PC-9 (cell line): ENCODE data around the gene KNG1. TPM values are rescaled to one million over a fixed set of nuclear protein-coding genes. Genes with fewer than 3 reads are reported as not detected.
A peak's percentile ranks its signal among the peaks of the same experiment; 100 is the strongest.

Experiments
- BruUV-seq: library from RNA; stranded (reverse); fragments of 400-500 nt; replicated peaks from 2 replicates; lab custom pipeline; 2021; lab: Mats Ljungman, UMichigan
- CTCF ChIA-PET: fragments of 300-600 bp; sonication (Branson Sonifier 250); formaldehyde crosslinking; loops from one replicate; lab custom pipeline; 2022; ENCODE audit warnings: antibody characterized with exemption; lab: Charles Lee
- POLR2A ChIA-PET: fragments of 300-600 bp; sonication (Branson Sonifier 250); formaldehyde crosslinking; loops from one replicate; lab custom pipeline; 2022; ENCODE audit warnings: antibody characterized with exemption; ENCODE audit not compliant: unreplicated experiment; lab: Charles Lee
- DNase-seq, 2 experiments: peaks; one replicate each; pipeline versions ENCODE4 v3.0.0 to v3.0.0-alpha.2; 2015 to 2022; ENCODE audit warnings: mixed read lengths in 1 of 2
- H2AFZ ChIP-seq: fragments of 200-600 bp; sonication (generic); 2 replicates; pipeline ENCODE4 v1.8.1; 2017; ENCODE audit warnings: antibody characterized with exemption
- H3F3A ChIP-seq: fragments of 200-600 bp; sonication (generic); 2 replicates; pipeline ENCODE4 v1.8.1; 2017; ENCODE audit warnings: antibody characterized with exemption, mild to moderate bottlenecking, low read depth; ENCODE audit not compliant: insufficient read depth
- H3K27ac ChIP-seq: fragments of 200-600 bp; sonication (generic); 2 replicates; pipeline ENCODE4 v1.6.1; 2016; ENCODE audit warnings: mixed run types
- H3K27me3 ChIP-seq: fragments of 200-600 bp; sonication (generic); 2 replicates; pipeline ENCODE4 v1.6.1; 2016; ENCODE audit warnings: low read depth, mixed run types; ENCODE audit not compliant: insufficient read depth
- H3K36me3 ChIP-seq: fragments of 200-600 bp; sonication (generic); 2 replicates; pipeline ENCODE4 v1.6.1; 2016; ENCODE audit warnings: low read depth, mixed run types
- H3K4me1 ChIP-seq: fragments of 200-600 bp; sonication (generic); replicated peaks from 2 replicates; pipeline ENCODE4 v1.6.1; 2016; ENCODE audit warnings: mixed run types; ENCODE audit not compliant: insufficient read depth
- H3K4me2 ChIP-seq: fragments of 200-600 bp; sonication (generic); 2 replicates; pipeline ENCODE4 v1.6.1; 2017; ENCODE audit warnings: mixed run types
- H3K4me3 ChIP-seq: fragments of 200-600 bp; sonication (generic); 2 replicates; pipeline ENCODE4 v1.6.1; 2016; ENCODE audit warnings: mixed run types
- H3K79me2 ChIP-seq: fragments of 200-600 bp; sonication (generic); 2 replicates; pipeline ENCODE4 v1.6.1; 2017; ENCODE audit warnings: low read depth, mixed run types
- H3K9me2 ChIP-seq: fragments of 200-600 bp; sonication (generic); 2 replicates; pipeline ENCODE4 v1.8.1; 2017; ENCODE audit warnings: mild to moderate bottlenecking; ENCODE audit not compliant: insufficient read depth
- H3K9me3 ChIP-seq: fragments of 200-600 bp; sonication (generic); 2 replicates; pipeline ENCODE4 v1.8.1; 2016; ENCODE audit warnings: low read depth; ENCODE audit not compliant: insufficient read depth
- H4K20me1 ChIP-seq: fragments of 200-600 bp; sonication (generic); 2 replicates; pipeline ENCODE4 v1.8.1; 2017; ENCODE audit not compliant: insufficient read depth
- CTCF ChIP-seq: fragments of 200-600 bp; sonication (generic); conservative IDR thresholded peaks from 2 replicates; pipeline ENCODE4 v1.6.1; 2017; ENCODE audit warnings: mixed run types, antibody characterized with exemption, mild to moderate bottlenecking, moderate library complexity
- EZH2 ChIP-seq: fragments of 200-600 bp; sonication (generic); IDR thresholded peaks from 2 replicates; pipeline ENCODE4 v1.8.0; 2017; ENCODE audit warnings: antibody characterized with exemption, low read depth
- intact Hi-C: fragments of 100-400 bp; cut with micrococcal nuclease; formaldehyde crosslinking; loops from one replicate; pipeline ENCODE4 v1.10.0; 2022; ENCODE audit not compliant: unreplicated experiment
- total RNA-seq: library from RNA; stranded (reverse); gene quantifications from 2 replicates; pipeline ENCODE4 v1.2.3, GENCODE V29; 2021

KNG1 gene
- total RNA-seq, 1 experiment from 2014 or later, result not detected

GRCh38 chr3:186670155-186670554 lies 47.0 kb upstream of the KNG1 start:
- no peaks in the 10 kb centered on the region; the same call in 1 of the 2 replicates for H3K9me2 ChIP-seq
- H2AFZ ChIP-seq, result peak overlapping the region; percentile 44
- H3K27me3 ChIP-seq, result no peaks in the 10 kb centered on the region
- no peaks in the 10 kb centered on the region for H4K20me1 ChIP-seq
- intact Hi-C loops, result no loop called here
- H3K4me3 ChIP-seq, result peak overlapping the region; percentile 4; the same call in 1 of the 2 replicates
- TSS peak; percentile 77 for BruUV-seq
- H3K79me2 ChIP-seq, result no peaks in the 10 kb centered on the region
- no peaks in the 10 kb centered on the region; the same call in 1 of the 2 replicates for H3K9me3 ChIP-seq
- ChIA-PET POLR2A (interaction anchor here (0.6 to 1.2 kb wide), 3 partner anchors 112 to 516 kb away, joined by 4 to 15 read pairs (median 5); no protein-coding TSS in a partner anchor), CTCF (interaction anchor here (0.6 to 1.2 kb wide), 2 partner anchors 53 to 55 kb away, joined by 4 to 5 read pairs; no protein-coding TSS in a partner anchor)
- H3K27ac ChIP-seq, result peak overlapping the region; percentile 87
- H3K36me3 ChIP-seq, result no peaks in the 10 kb centered on the region
- H3F3A ChIP-seq, result peaks cover 9% of the 10 kb centered on the region; the same call in 1 of the 2 replicates
- DNase-seq, result peak in 1 of 2 experiments; percentile 49
- peak overlapping the region; percentile 43 for H3K4me2 ChIP-seq
- H3K4me1 ChIP-seq, result peaks cover 22% of the 10 kb centered on the region
- TF ChIP-seq CTCF (no peak), EZH2 (no peak)

DNA sequence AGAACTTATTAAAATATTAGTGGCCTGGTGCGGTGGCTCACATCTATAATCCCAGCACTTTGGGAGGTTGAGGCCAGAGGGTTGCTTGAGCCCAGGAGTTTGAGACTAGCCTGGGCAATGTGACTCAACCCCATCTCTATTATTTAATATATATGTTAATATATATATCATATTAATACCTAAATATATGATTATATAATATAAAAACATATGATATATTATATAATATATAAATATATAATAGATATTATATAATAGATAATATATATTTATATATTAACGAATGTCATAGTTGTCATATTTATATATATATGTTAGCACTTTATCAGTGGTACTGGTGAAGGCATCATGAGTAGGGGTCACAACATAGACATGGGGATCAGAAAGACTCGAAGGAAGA lies 46.1 kb upstream of the KNG1 start:
- H3K79me2 ChIP-seq, result no peaks in the 10 kb centered on the region
- peaks cover 22% of the 10 kb centered on the region for H3K4me1 ChIP-seq
- POLR2A ChIA-PET, result interaction anchor here (0.5 kb wide), 1 partner anchor 875 kb away, joined by 7 read pairs; no protein-coding TSS in a partner anchor
- H3K27me3 ChIP-seq, result no peaks in the 10 kb centered on the region
- no peak overlapping the region for H3K27ac ChIP-seq
- no peaks in the 10 kb centered on the region for H4K20me1 ChIP-seq
- H3K36me3 ChIP-seq, result no peaks in the 10 kb centered on the region
- H3K9me3 ChIP-seq, result no peaks in the 10 kb centered on the region; the same call in 1 of the 2 replicates
- intact Hi-C loops, result no loop called here
- no peaks in the 10 kb centered on the region; the same call in 1 of the 2 replicates for H3K9me2 ChIP-seq
- H3K4me3 ChIP-seq, result no peak overlapping the region
- CTCF ChIA-PET, result interaction anchor here (0.6 kb wide), 1 partner anchor 56 kb away, joined by 5 read pairs; no protein-coding TSS in a partner anchor
- H3F3A ChIP-seq, result peaks cover 9% of the 10 kb centered on the region; the same call in 1 of the 2 replicates
- no TSS peak for BruUV-seq
- DNase-seq, result no peak
- H3K4me2 ChIP-seq, result no peak overlapping the region
- no peak overlapping the region for H2AFZ ChIP-seq
- TF ChIP-seq CTCF, result no peak
- TF ChIP-seq EZH2, result no peak

- no peaks in the 10 kb centered on the region; the same call in 1 of the 2 replicates for H3K9me3 ChIP-seq
- TF ChIP-seq EZH2, result no peak
- no peak for TF ChIP-seq CTCF
- no peak overlapping the region for H2AFZ ChIP-seq
- H4K20me1 ChIP-seq, result no peaks in the 10 kb centered on the region
- H3K9me2 ChIP-seq, result no peaks in the 10 kb centered on the region; the same call in 1 of the 2 replicates
- H3K27me3 ChIP-seq, result no peaks in the 10 kb centered on the region
- no peak overlapping the region for H3K27ac ChIP-seq
- no peak for DNase-seq
- H3K79me2 ChIP-seq, result no peaks in the 10 kb centered on the region
- no peaks in the 10 kb centered on the region for H3F3A ChIP-seq
- no peak overlapping the region for H3K4me2 ChIP-seq
- H3K4me3 ChIP-seq, result no peak overlapping the region
- peaks cover 7% of the 10 kb centered on the region; the same call in 1 of the 2 replicates for H3K4me1 ChIP-seq
- CTCF ChIA-PET, result no interaction called here
- H3K36me3 ChIP-seq, result no peaks in the 10 kb centered on the region
- no TSS peak for BruUV-seq
- intact Hi-C loops, result no loop called here
- POLR2A ChIA-PET, result interaction anchor here (0.6 kb wide), 1 partner anchor 18 kb away, joined by 3 read pairs; no protein-coding TSS in a partner anchor
Observed at GRCh38 chr3:186678604-186679003, 38.6 kb upstream of the KNG1 start.
